Measurements from ENCODE around the gene ZNF267.
"Not testable (repeated sequence)": the region's sequence is repeated elsewhere in the genome, so short reads cannot be mapped to it uniquely, and the experiment has no call there.

ZNF267 gene

DNA sequence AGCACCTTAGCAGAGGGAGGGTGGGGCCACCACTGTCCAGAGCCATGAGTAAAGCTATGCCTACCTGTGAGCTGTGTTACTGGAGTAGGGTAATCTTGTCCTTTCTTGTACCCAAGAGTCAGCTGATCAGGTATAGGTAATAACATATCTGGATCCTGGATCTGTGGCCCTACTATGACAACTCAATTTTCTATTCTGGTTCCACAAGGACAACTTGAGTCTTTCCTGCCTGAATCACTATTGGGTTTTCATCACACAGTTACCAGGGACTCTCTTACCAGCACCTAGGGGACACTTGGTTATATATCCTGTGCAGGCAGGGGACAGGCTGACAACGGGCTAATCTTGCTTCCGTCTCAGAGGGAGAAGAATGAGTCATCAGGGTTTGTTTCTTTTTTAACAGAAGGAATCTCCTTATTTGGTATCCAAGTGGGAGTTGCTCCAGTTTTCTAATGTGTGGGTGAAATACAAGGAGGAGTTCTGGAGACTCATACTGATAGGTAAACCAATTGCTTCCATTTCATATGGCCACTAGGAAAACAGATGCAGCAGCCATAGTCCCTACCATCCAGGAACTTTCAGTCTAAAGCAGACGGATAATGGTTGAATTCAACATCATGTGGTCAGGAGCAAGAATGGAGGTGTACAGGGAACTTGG lies 6.8 kb downstream of the ZNF267 start:
- H3K4me3 ChIP-seq (ENCODE audit: low read length): no peak overlapping the region
- DNase-seq (ENCODE audit: low read depth): peak; percentile 53
- TF ChIP-seq, protein P1, sequence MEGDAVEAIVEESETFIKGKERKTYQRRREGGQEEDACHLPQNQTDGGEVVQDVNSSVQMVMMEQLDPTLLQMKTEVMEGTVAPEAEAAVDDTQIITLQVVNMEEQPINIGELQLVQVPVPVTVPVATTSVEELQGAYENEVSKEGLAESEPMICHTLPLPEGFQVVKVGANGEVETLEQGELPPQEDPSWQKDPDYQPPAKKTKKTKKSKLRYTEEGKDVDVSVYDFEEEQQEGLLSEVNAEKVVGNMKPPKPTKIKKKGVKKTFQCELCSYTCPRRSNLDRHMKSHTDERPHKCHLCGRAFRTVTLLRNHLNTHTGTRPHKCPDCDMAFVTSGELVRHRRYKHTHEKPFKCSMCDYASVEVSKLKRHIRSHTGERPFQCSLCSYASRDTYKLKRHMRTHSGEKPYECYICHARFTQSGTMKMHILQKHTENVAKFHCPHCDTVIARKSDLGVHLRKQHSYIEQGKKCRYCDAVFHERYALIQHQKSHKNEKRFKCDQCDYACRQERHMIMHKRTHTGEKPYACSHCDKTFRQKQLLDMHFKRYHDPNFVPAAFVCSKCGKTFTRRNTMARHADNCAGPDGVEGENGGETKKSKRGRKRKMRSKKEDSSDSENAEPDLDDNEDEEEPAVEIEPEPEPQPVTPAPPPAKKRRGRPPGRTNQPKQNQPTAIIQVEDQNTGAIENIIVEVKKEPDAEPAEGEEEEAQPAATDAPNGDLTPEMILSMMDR (conservative IDR thresholded peaks at IDR 0.05; ENCODE audit: low read length): no peak

DNA sequence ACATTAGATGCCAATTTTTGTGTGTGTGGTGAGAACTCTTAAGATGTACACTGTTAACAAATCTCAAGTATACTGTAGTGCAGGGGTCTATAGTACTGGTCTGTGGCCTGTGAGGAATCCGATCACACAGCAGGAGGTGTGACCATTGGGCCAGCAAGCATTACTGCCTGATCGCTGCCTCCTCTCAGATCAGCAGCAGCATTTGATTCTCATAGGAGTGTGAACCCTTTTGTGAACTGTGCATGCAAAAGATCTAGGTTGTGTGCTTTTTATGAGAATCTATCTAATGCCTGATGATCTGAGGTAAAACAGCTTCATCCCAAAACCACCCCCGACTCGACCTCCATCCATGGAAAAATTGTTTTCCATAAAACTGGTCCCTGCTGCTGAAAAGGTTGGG lies 12.6 kb downstream of the ZNF267 start:
- TF ChIP-seq, protein P1 (conservative IDR thresholded peaks at IDR 0.05; ENCODE audit: low read length): no peak
- no peak for DNase-seq (ENCODE audit: low read depth)
- H3K4me3 ChIP-seq (ENCODE audit: low read length): no peak overlapping the region

DNA sequence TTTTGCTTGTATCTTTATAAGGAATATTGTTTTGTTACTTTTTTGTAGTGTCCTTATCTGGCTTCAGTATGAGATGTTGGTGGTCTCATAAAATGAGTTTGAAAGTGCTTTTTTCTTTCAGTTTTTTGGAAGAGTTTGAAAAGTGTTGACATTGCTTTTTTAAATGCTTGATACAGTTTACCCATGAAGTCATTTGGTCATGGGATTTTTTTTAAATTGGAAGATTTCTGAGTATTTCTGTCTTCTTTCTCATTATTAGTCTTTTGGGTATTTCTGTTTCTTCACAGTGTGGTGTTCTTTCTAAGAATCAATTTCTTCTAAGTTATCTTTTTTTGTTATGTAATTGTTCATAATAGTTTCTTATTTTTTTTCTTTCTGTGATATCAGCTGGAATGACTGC lies 15.1 kb downstream of the ZNF267 start:
- no peak overlapping the region for H3K4me3 ChIP-seq (ENCODE audit: low read length)
- TF ChIP-seq, protein P1 (conservative IDR thresholded peaks at IDR 0.05; ENCODE audit: low read length): no peak
- no peak for DNase-seq (ENCODE audit: low read depth)

DNA sequence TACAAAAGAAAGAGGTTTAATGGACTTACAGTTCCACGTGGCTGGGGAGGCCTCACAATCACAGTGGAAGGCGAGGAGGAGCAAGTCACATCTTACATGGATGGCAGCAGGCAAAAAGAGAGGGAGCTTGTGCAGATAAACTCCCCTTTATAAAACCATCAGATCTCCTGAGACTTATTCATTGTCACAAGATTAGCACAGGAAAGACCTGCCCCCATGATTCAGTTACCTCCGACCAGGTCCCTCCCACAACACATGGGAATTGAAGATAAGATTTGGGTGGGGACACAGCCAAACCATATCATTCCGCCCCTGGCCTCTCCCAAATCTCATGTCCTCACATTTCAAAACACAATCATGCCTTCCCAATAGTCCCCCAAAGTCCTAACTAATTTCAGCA lies 18.5 kb downstream of the ZNF267 start:
- not testable (repeated sequence) for H3K4me3 ChIP-seq (ENCODE audit: low read length); DNase-seq (ENCODE audit: low read depth)

DNA sequence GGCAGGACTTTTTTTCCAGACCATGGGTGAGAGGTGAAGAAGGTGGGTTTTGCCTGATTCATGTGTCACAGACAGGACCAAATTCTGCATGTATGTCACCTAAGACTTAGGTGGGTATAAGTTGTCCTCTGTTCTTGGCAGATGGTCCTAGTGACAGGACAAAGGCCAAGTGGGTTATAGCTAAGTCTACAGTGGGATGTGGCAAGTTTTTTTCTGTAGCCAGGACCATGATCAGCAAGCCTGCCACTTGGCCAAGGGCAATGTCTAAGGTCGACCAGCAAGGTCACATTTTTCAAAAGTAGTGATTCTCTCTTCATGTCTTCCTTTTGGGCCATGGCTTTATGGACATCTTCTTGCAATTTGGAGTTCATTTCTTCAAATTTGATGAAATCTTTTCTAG lies 20.2 kb downstream of the ZNF267 start:
- TF ChIP-seq, protein P1 (conservative IDR thresholded peaks at IDR 0.05; ENCODE audit: low read length): no peak
- H3K4me3 ChIP-seq (ENCODE audit: low read length): no peak overlapping the region
- DNase-seq (ENCODE audit: low read depth): no peak

DNA sequence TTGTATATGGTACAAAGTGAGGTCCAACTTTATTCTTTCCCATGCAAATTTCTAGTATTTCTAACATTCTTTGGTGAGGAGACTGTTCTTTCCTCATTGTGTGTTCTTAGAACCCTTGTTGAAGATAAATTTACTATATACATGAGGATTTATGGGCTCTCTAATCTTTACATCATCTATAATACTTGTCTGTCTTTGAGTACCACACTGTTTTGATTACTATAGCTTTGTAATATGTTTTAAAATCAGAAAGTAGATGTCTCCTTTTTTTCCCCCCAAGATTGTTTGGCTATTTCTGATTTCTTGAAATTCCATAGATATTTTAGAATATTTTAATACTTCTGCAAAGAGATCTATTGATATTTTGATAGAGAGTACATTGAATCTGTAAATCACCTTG lies 23.7 kb downstream of the ZNF267 start:
- no peak overlapping the region for H3K4me3 ChIP-seq (ENCODE audit: low read length)
- DNase-seq (ENCODE audit: low read depth): no peak
- TF ChIP-seq, protein P1 (conservative IDR thresholded peaks at IDR 0.05; ENCODE audit: low read length): no peak

DNA sequence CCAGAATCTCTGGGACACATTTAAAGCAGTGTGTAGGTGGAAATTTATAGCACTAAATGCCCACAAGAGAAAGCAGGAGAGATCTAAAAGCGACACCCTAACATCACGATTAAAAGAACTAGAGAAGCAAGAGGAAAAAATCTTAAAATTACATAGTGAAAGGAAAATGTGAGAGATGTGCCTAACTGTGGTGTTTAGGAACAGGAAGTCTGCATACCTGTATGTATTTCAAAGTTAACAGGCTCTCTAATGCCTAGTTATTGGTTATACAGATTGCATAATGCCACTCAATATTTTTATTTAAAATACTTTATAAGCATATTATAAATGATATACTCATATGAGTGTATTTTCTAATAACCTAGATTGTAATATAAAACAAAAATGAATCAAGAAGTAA lies 25.9 kb downstream of the ZNF267 start:
- H3K4me3 ChIP-seq (ENCODE audit: low read length): no peak overlapping the region
- TF ChIP-seq, protein P1 (conservative IDR thresholded peaks at IDR 0.05; ENCODE audit: low read length): no peak

DNA sequence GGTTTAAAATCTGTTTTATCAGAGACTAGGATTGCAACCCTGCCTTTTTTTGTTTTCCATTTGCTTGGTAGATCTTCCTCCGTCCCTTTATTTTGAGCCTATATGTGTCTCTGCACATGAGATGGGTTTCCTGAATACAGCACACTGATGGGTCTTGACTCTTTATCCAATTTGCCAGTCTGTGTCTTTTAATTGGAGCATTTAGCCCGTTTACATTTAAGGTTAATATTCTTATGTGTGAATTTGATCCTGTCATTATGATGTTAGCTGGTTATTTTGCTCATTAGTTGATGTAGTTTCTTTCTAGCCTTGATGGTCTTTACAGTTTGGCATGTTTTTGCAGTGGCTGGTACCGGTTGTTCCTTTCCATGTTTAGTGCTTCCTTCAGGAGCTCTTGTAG lies 31.0 kb downstream of the ZNF267 start:
- not testable (repeated sequence) for H3K4me3 ChIP-seq (ENCODE audit: low read length); DNase-seq (ENCODE audit: low read depth)

More for the DNA sequence above, 25.9 kb downstream of the ZNF267 start:
- DNase-seq (ENCODE audit: low read depth): no peak

Data from AG10803 (cell line).